H1 (cell line): ENCODE results near the gene ACVR2B. TPM values are rescaled to one million over a fixed set of nuclear protein-coding genes. Genes with fewer than 3 reads are reported as not detected.

Experiments used
- CTCF ChIA-PET: fragments of 300-600 bp; sonication (Branson Sonifier 250); formaldehyde crosslinking; loops from one replicate; lab custom pipeline; 2021; ENCODE audit not compliant: partially characterized antibody; lab: Charles Lee
- POLR2A ChIA-PET: fragments of 300-600 bp; sonication (Branson Sonifier 250); formaldehyde crosslinking; loops from one replicate; lab custom pipeline; 2021; ENCODE audit warnings: inconsistent platforms; ENCODE audit not compliant: partially characterized antibody; lab: Charles Lee
- DNase-seq, 2 experiments: peaks; one replicate each; pipeline versions ENCODE4 v3.0.0 to v3.0.0-alpha.2; 2010 to 2022; ENCODE audit warnings: low spot score in 2 of 2, low read depth in 1 of 2, mixed read lengths in 1 of 2
- FAIRE-seq: peaks from 2 replicates; lab custom pipeline; 2011; peaks lifted over from hg19 to GRCh38; lab: Jason Lieb, UNC
- H2AFZ ChIP-seq: 2 replicates; pipeline ENCODE4 v1.8.1; 2012; ENCODE audit warnings: low read length, inconsistent platforms
- H2AK5ac ChIP-seq: 2 replicates; pipeline ENCODE4 v1.6.1; 2013; ENCODE audit warnings: low read depth, low read length
- H2BK120ac ChIP-seq: replicated peaks from 2 replicates; pipeline ENCODE3; 2013; ENCODE audit warnings: low read depth, low read length, inconsistent platforms
- H2BK12ac ChIP-seq: 2 replicates; pipeline ENCODE4 v1.6.1; 2013; ENCODE audit warnings: low read depth, low read length
- H2BK15ac ChIP-seq: 2 replicates; pipeline ENCODE4 v1.6.1; 2013; ENCODE audit warnings: low read length
- H2BK20ac ChIP-seq: 2 replicates; pipeline ENCODE4 v1.6.1; 2013; ENCODE audit warnings: low read length
- H2BK5ac ChIP-seq: 2 replicates; pipeline ENCODE4 v1.6.1; 2013; ENCODE audit warnings: low read depth, low read length
- H3K14ac ChIP-seq: 2 replicates; pipeline ENCODE4 v1.6.1; 2013; ENCODE audit warnings: inconsistent platforms; ENCODE audit not compliant: insufficient read length
- H3K18ac ChIP-seq: 2 replicates; pipeline ENCODE4 v1.6.1; 2013; ENCODE audit warnings: low read length; ENCODE audit errors: extremely low read depth
- H3K23ac ChIP-seq: 2 replicates; pipeline ENCODE4 v1.6.1; 2013; ENCODE audit warnings: inconsistent platforms; ENCODE audit not compliant: insufficient read length
- H3K23me2 ChIP-seq: 2 replicates; pipeline ENCODE4 v1.6.1; 2013; ENCODE audit warnings: low read depth, low read length
- H3K27ac ChIP-seq: 2 replicates; pipeline ENCODE4 v1.6.1; 2011; ENCODE audit warnings: low read depth, low read length, inconsistent platforms
- H3K27me3 ChIP-seq, 4 experiments: replicated peaks in 1 of 4; 1 replicate in 1 of 4; 2 replicates in 3 of 4; pipeline versions ENCODE4 v1.6.1 to v1.8.1; 2011 to 2013; ENCODE audit warnings: low read length in 3 of 4, mild to moderate bottlenecking in 3 of 4, inconsistent platforms in 2 of 4, mixed read lengths in 2 of 4, moderate library complexity in 1 of 4; ENCODE audit not compliant: control insufficient read depth in 3 of 4, insufficient read depth in 3 of 4; ENCODE audit errors: extremely low read depth in 1 of 4
- H3K36me3 ChIP-seq, 4 experiments: 2 replicates each; pipeline versions ENCODE4 v1.6.1 to v1.8.1; 2011 to 2013; ENCODE audit warnings: mild to moderate bottlenecking in 4 of 4, low read length in 3 of 4, moderate library complexity in 2 of 4, control low read depth in 1 of 4, inconsistent platforms in 1 of 4; ENCODE audit not compliant: insufficient read depth in 4 of 4, control insufficient read depth in 2 of 4
- H3K4ac ChIP-seq: replicated peaks from 2 replicates; pipeline ENCODE3; 2013; ENCODE audit warnings: low read length, low read depth, mixed read lengths, inconsistent platforms; ENCODE audit not compliant: insufficient read length
- H3K4me1 ChIP-seq, 4 experiments: replicated peaks in 1 of 4; 1 replicate in 1 of 4; 2 replicates in 3 of 4; pipeline versions ENCODE4 v1.6.1 to v1.8.1; 2011 to 2013; ENCODE audit warnings: low read length in 3 of 4, inconsistent platforms in 2 of 4, mixed read lengths in 1 of 4; ENCODE audit not compliant: insufficient read depth in 4 of 4, control insufficient read depth in 3 of 4
- H3K4me2 ChIP-seq, 2 experiments: 2 replicates each; pipeline versions ENCODE4 v1.6.1 to v1.8.1; 2011 to 2013; ENCODE audit warnings: low read depth in 2 of 2, low read length in 2 of 2, control low read depth in 1 of 2, inconsistent platforms in 1 of 2, mild to moderate bottlenecking in 1 of 2; ENCODE audit not compliant: insufficient read depth in 1 of 2
- H3K4me3 ChIP-seq, 4 experiments: fragments of 200-600, 300-600 bp in 1 of 4; sonication (generic), shearing (Covaris generic), sonication (Bioruptor Twin) in 1 of 4; 2 replicates each; pipeline versions ENCODE4 v1.5.1 to v1.8.1; 2011 to 2016; ENCODE audit warnings: low read length in 4 of 4, low read depth in 3 of 4, control low read depth in 2 of 4, inconsistent platforms in 2 of 4, mild to moderate bottlenecking in 2 of 4, mixed read lengths in 1 of 4, moderate library complexity in 1 of 4; ENCODE audit not compliant: insufficient read depth in 2 of 4; ENCODE audit errors: extremely low read depth in 1 of 4
- H3K56ac ChIP-seq: replicated peaks from 2 replicates; pipeline ENCODE3; 2013; ENCODE audit warnings: low read depth, mild to moderate bottlenecking, mixed read lengths, low read length, inconsistent platforms; ENCODE audit not compliant: insufficient read length
- H3K79me1 ChIP-seq: 2 replicates; pipeline ENCODE4 v1.6.1; 2013; ENCODE audit warnings: low read depth, low read length, control low read depth
- H3K79me2 ChIP-seq, 2 experiments: 2 replicates each; pipeline versions ENCODE4 v1.6.1 to v1.8.1; 2012 to 2013; ENCODE audit warnings: low read length in 2 of 2, mild to moderate bottlenecking in 2 of 2, inconsistent platforms in 1 of 2; ENCODE audit not compliant: insufficient read depth in 2 of 2, control insufficient read depth in 1 of 2
- H3K9ac ChIP-seq, 4 experiments: replicated peaks in 1 of 4; 1 replicate in 1 of 4; 2 replicates in 3 of 4; pipeline versions ENCODE4 v1.6.1 to v1.8.1; 2011 to 2013; ENCODE audit warnings: low read depth in 3 of 4, low read length in 3 of 4, control low read depth in 2 of 4, mild to moderate bottlenecking in 2 of 4, moderate library complexity in 2 of 4, inconsistent platforms in 1 of 4; ENCODE audit errors: extremely low read depth in 1 of 4
- H3K9me3 ChIP-seq, 2 experiments: 2 replicates each; pipeline versions ENCODE4 v1.6.1 to v1.8.1; 2012 to 2013; ENCODE audit warnings: mild to moderate bottlenecking in 2 of 2, moderate library complexity in 2 of 2, control low read depth in 1 of 2, inconsistent platforms in 1 of 2, low read depth in 1 of 2, low read length in 1 of 2, mixed read lengths in 1 of 2; ENCODE audit not compliant: insufficient read depth in 2 of 2
- H4K20me1 ChIP-seq, 2 experiments: replicated peaks in 1 of 2; 2 replicates each; pipeline versions ENCODE3 to v1.8.1; 2011 to 2013; ENCODE audit warnings: inconsistent platforms in 2 of 2, low read length in 2 of 2, mild to moderate bottlenecking in 1 of 2; ENCODE audit not compliant: insufficient read depth in 2 of 2, control insufficient read depth in 1 of 2
- H4K5ac ChIP-seq: 2 replicates; pipeline ENCODE4 v1.6.1; 2013; ENCODE audit warnings: low read length, low read depth, mixed read lengths, inconsistent platforms; ENCODE audit not compliant: insufficient read length
- H4K8ac ChIP-seq: 2 replicates; pipeline ENCODE4 v1.8.0; 2013; ENCODE audit warnings: mild to moderate bottlenecking, moderate library complexity, low read length, inconsistent platforms; ENCODE audit not compliant: insufficient read depth; ENCODE audit errors: extremely low read depth
- H4K91ac ChIP-seq: replicated peaks from 2 replicates; pipeline ENCODE3; 2013; ENCODE audit warnings: low read length, mixed read lengths, inconsistent platforms; ENCODE audit not compliant: insufficient read length
- BRCA1 ChIP-seq: IDR thresholded peaks from 2 replicates; pipeline ENCODE4 v1.6.1; 2012; ENCODE audit warnings: low read depth, low read length, improper control_type of control experiment
- CBX8 ChIP-seq: fragments of 300-800, 300-1000 bp; sonication (generic); IDR thresholded peaks from 2 replicates; pipeline ENCODE4 v1.7.1; 2016; ENCODE audit warnings: low read depth, low read length, borderline replicate concordance
- CEBPB ChIP-seq: IDR thresholded peaks from 2 replicates; pipeline ENCODE4 v1.6.1; 2012; ENCODE audit warnings: low read depth, low read length
- CHD1 ChIP-seq: IDR thresholded peaks from 2 replicates; pipeline ENCODE4 v1.6.1; 2012; ENCODE audit warnings: low read depth, low read length, improper control_type of control experiment
- EZH2 ChIP-seq: fragments of 200-600 bp; sonication (generic); IDR thresholded peaks from 2 replicates; pipeline ENCODE4 v1.7.1; 2012; ENCODE audit warnings: low read depth, mild to moderate bottlenecking, moderate library complexity, low read length, inconsistent platforms; ENCODE audit not compliant: severe bottlenecking
- KDM1A ChIP-seq: fragments of 200-600, 300-600 bp; sonication (generic); IDR thresholded peaks from 2 replicates; pipeline ENCODE4 v1.7.1; 2016; ENCODE audit warnings: mild to moderate bottlenecking, low read length, borderline replicate concordance
- KDM5A ChIP-seq: fragments of 200-600 bp; IDR thresholded peaks from 2 replicates; pipeline ENCODE4 v1.7.1; 2012; ENCODE audit warnings: mild to moderate bottlenecking, low read length, inconsistent platforms, mixed read lengths
- NANOG ChIP-seq: IDR thresholded peaks from 2 replicates; pipeline ENCODE4 v1.6.1; 2011; ENCODE audit warnings: low read length, low read depth, mild to moderate bottlenecking, inconsistent platforms; ENCODE audit not compliant: insufficient read depth, poor library complexity, severe bottlenecking
- POLR2AphosphoS5 ChIP-seq: IDR thresholded peaks from 2 replicates; pipeline ENCODE4 v1.6.1; 2011; ENCODE audit warnings: low read depth, low read length
- RFX5 ChIP-seq: IDR thresholded peaks from 2 replicates; pipeline ENCODE4 v1.6.1; 2011; ENCODE audit warnings: low read depth, low read length, improper control_type of control experiment, borderline replicate concordance
- RXRA ChIP-seq: IDR thresholded peaks from 2 replicates; pipeline ENCODE4 v1.6.1; 2011; ENCODE audit warnings: low read depth, mild to moderate bottlenecking, low read length, moderate library complexity; ENCODE audit not compliant: insufficient read depth
- SP1 ChIP-seq: IDR thresholded peaks from 2 replicates; pipeline ENCODE4 v1.6.1; 2011; ENCODE audit warnings: low read depth, low read length
- SP4 ChIP-seq: IDR thresholded peaks from 2 replicates; pipeline ENCODE4 v1.6.1; 2012; ENCODE audit warnings: low read length, inconsistent platforms
- TAF7 ChIP-seq: optimal IDR thresholded peaks from 2 replicates; pipeline ENCODE3; 2011; ENCODE audit warnings: low read depth, mild to moderate bottlenecking, inconsistent platforms, low read length, moderate library complexity, borderline replicate concordance
- ZNF274 ChIP-seq: IDR thresholded peaks from 2 replicates; pipeline ENCODE4 v1.7.0; 2012; ENCODE audit warnings: low read length, borderline replicate concordance; ENCODE audit errors: extremely low read depth
- WGBS, 2 experiments: shearing (Covaris generic) in 1 of 2; methylation state at CpG; one replicate each; pipeline versions ENCODE4 v1.1.6 to v1.1.7; 2013 to 2015; ENCODE audit warnings: low lambda C conversion rate in 2 of 2, mixed read lengths in 2 of 2, inconsistent platforms in 1 of 2, low coverage in 1 of 2, missing lambda C conversion rate in 1 of 2; ENCODE audit not compliant: insufficient replicate concordance in 2 of 2, insufficient coverage in 1 of 2, insufficient read length in 1 of 2; ENCODE audit errors: extremely low coverage in 1 of 2, missing lambda C conversion rate in 1 of 2; 5-methylcytosine and 5-hydroxymethylcytosine counted together
- polyA plus RNA-seq, 7 experiments: library from polyadenylated mRNA; depleted of rRNA in 3 of 7; stranded (reverse) in 5 of 7; unstranded in 2 of 7; fragments of >200 nt in 5 of 7; fragments of 200-250 nt in 2 of 7; gene quantifications; 1 replicate in 5 of 7; 2 replicates in 1 of 7; 4 replicates in 1 of 7; pipeline versions ENCODE4 v1.2.1 to v1.2.3, GENCODE V29; 2011 to 2013; ENCODE audit warnings: missing spikeins in 2 of 7, mixed read lengths in 2 of 7
- total RNA-seq: library from RNA; stranded (reverse); fragmentation: NEBNext Ultra II Directional; extraction: Animal tissue kit (Norgen Biotek cat#: 25700); gene quantifications from 2 replicates; pipeline ENCODE4 v1.2.1, GENCODE V29; 2021

Gene ACVR2B
- total and polyA plus RNA-seq, 2 of the 8 experiments (the other 6 are each of a cell fraction or from before 2014, with no cell fraction given) = 24.7 to 109 TPM

- H3K14ac ChIP-seq = no peak overlapping the region
- no peak overlapping the region for H3K4ac ChIP-seq
- no peaks in the 10 kb centered on the region for H3K23me2 ChIP-seq
- no peaks in the 10 kb centered on the region for H3K36me3 ChIP-seq
- H2BK120ac ChIP-seq = no peak overlapping the region
- H3K56ac ChIP-seq = no peak overlapping the region
- POLR2A ChIA-PET = interaction anchor here (1.4 to 1.5 kb wide), 2 partner anchors 9 to 10 kb away, joined by 3 read pairs; no protein-coding TSS in a partner anchor
- H4K5ac ChIP-seq = no peak overlapping the region
- WGBS, 2 experiments = 98% methylated on average over 7 of the region's 7 CpGs; no CpG with 5 or more reads in 1 of the 2 experiments
- no peak overlapping the region for H3K4me2 ChIP-seq
- H2AFZ ChIP-seq = no peak overlapping the region
- no peak overlapping the region for H4K91ac ChIP-seq
- peaks cover 0 to 15% (median 8%) of the 10 kb centered on the region in 4 experiments; a peak in 6 of 7 replicates for H3K4me1 ChIP-seq
- no peak overlapping the region for H2BK20ac ChIP-seq
- H3K27me3 ChIP-seq = no peaks in the 10 kb centered on the region
- H3K9me3 ChIP-seq = peaks cover 4 to 11% of the 10 kb centered on the region in 2 experiments; a peak in 3 of 4 replicates
- H2BK15ac ChIP-seq = no peak overlapping the region
- H3K27ac ChIP-seq = no peak overlapping the region
- no peak overlapping the region for H3K23ac ChIP-seq
- H2AK5ac ChIP-seq = no peak overlapping the region
- H2BK5ac ChIP-seq = no peak overlapping the region
- no peaks in the 10 kb centered on the region for H3K79me2 ChIP-seq
- H3K9ac ChIP-seq = no peak overlapping the region
- H3K79me1 ChIP-seq = no peaks in the 10 kb centered on the region
- H3K18ac ChIP-seq = no peak overlapping the region
- CTCF ChIA-PET = interaction anchor here (0.6 to 1.5 kb wide), 10 partner anchors 10 to 128 kb away, joined by 3 to 5 read pairs (median 4); no protein-coding TSS in a partner anchor
- FAIRE-seq (no peak), DNase-seq (no peak)
- no peak overlapping the region for H4K8ac ChIP-seq
- H3K4me3 ChIP-seq = no peak overlapping the region
- no peaks in the 10 kb centered on the region for H4K20me1 ChIP-seq
- no peak overlapping the region for H2BK12ac ChIP-seq
- TF ChIP-seq CHD1 (no peak), POLR2AphosphoS5 (no peak), KDM5A (no peak), SP4 (no peak), RXRA (no peak), RFX5 (no peak), NANOG (no peak), KDM1A (no peak), CEBPB (no peak), TAF7 (no peak), CBX8 (no peak), EZH2 (no peak), ZNF274 (no peak), SP1 (no peak), BRCA1 (no peak)
Observed at GRCh38 chr3:38534604-38535003, 80.9 kb downstream of the ACVR2B start.
